Lower leg skin (tissue), 4 donors: ENCODE data around the gene SCAANT1. TPM values are rescaled to one million over a fixed set of nuclear protein-coding genes. Genes with fewer than 3 reads are reported as not detected.

Experiments used
- DNase-seq, 2 donors: peaks; one replicate each; pipeline ENCODE4 v3.0.0-alpha.2; 2019; ENCODE audit warnings: low spot score in 2 of 2
- H3K4me3 ChIP-seq: fragments of 200-600 bp; sonication (generic); 2 replicates; pipeline ENCODE4 v1.5.1; 2017; ENCODE audit warnings: mild to moderate bottlenecking, low read depth; ENCODE audit not compliant: poor library complexity, severe bottlenecking
- POLR2A ChIP-seq, 2 donors: fragments of 450-650 bp; IDR thresholded peaks; one replicate each; pipeline ENCODE4 v1.6.1; 2016 to 2017; ENCODE audit warnings: antibody characterized with exemption in 2 of 2, mild to moderate bottlenecking in 1 of 2, moderate library complexity in 1 of 2
- WGBS, 2 donors: methylation state at CpG; one replicate each; pipeline ENCODE4 v1.1.5; 2018; 5-methylcytosine and 5-hydroxymethylcytosine counted together
- intact Hi-C: fragments of 100-400 bp; cut with DNase I; formaldehyde crosslinking; loops from one replicate; pipeline ENCODE4 v1.15.0; 2023; ENCODE audit warnings: low total_unique reads
- total RNA-seq, 4 donors: library from RNA; depleted of rRNA; stranded (reverse); fragments of >200 nt; gene quantifications; one replicate each; pipeline ENCODE4 v1.1.0, GENCODE V29; 2016
- TF ChIP-seq, protein P1 (sequence below), 3 donors: fragments of 450-650 bp; IDR thresholded peaks; one replicate each; pipeline ENCODE4 v1.5.1; 2016; ENCODE audit warnings: antibody characterized with exemption in 3 of 3, mild to moderate bottlenecking in 3 of 3, moderate library complexity in 2 of 3

Gene SCAANT1
- total RNA-seq, 4 donors from 2014 or later = not detected

DNA sequence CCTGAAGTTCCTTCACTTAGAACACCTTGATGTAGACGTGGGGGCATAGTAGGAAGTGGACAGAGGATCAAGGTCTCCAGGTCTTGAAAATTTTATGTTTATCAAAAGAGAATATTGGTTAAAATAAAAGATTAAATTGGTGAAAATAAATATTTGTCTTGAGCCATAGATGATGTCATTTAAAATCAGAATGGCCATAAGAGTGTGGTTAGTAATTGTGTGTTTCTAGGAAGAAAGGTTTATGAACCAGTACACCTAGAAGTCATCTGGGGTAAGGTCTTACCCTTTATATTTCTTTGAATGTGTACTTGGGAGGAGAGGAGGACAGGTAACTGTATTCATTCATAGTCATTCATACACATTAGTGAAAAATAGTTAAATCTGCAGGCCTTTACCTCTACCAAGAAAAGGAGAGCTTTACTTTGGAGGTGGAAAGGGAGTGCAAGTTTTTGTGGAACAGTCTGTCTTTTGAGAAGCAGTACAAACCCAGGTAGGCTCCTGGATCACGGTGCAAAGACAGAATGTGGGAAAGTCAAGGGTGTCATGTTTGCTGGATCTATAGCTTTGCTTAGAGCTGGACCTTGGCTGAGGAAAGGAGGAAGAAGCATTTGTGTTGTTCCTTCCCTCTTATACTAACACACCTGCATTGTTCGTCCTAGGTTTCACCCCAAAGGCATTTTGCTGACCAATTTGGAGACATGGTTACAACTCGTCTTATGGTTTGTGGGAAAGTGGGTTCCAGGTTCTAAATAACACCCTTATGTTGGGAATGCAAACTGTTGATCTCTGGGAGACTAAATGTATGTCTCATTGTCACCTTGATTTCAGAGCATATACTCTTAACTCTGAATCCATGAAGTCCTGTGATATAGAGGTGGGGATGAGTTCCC, 6.2 kb downstream of the SCAANT1 start:
- 83 to 90% methylated on average over 4 of the region's 4 CpGs for WGBS, 2 donors
- DNase-seq = no peak
- intact Hi-C loops = no loop called here
- no peak overlapping the region for H3K4me3 ChIP-seq
- no peak for TF ChIP-seq POLR2A (IDR thresholded peaks at IDR 0.05)
- TF ChIP-seq, protein P1, sequence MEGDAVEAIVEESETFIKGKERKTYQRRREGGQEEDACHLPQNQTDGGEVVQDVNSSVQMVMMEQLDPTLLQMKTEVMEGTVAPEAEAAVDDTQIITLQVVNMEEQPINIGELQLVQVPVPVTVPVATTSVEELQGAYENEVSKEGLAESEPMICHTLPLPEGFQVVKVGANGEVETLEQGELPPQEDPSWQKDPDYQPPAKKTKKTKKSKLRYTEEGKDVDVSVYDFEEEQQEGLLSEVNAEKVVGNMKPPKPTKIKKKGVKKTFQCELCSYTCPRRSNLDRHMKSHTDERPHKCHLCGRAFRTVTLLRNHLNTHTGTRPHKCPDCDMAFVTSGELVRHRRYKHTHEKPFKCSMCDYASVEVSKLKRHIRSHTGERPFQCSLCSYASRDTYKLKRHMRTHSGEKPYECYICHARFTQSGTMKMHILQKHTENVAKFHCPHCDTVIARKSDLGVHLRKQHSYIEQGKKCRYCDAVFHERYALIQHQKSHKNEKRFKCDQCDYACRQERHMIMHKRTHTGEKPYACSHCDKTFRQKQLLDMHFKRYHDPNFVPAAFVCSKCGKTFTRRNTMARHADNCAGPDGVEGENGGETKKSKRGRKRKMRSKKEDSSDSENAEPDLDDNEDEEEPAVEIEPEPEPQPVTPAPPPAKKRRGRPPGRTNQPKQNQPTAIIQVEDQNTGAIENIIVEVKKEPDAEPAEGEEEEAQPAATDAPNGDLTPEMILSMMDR (IDR thresholded peaks at IDR 0.05) = no peak

DNA sequence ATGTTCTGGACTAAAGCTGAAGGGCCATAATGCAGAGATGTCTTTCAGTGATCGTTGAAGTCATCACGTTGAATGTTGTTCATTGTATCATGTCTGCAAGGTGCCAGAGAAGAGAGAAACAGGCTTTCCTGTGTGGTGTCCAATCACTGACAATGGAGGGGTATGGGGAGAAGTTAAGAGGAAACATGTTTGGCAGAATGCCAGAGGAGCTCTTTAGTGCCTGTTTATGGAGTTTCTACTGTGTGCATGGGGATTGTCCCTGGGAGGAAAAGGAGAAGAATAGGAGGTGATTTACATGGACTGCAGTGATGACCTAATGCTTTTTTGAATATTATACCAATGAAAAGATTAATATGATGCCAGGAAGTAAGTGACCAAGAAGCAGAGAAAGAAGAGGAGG, 11.7 kb downstream of the SCAANT1 start:
- TF ChIP-seq, protein P1 (IDR thresholded peaks at IDR 0.05) = no peak
- TF ChIP-seq POLR2A (IDR thresholded peaks at IDR 0.05) = no peak

DNA sequence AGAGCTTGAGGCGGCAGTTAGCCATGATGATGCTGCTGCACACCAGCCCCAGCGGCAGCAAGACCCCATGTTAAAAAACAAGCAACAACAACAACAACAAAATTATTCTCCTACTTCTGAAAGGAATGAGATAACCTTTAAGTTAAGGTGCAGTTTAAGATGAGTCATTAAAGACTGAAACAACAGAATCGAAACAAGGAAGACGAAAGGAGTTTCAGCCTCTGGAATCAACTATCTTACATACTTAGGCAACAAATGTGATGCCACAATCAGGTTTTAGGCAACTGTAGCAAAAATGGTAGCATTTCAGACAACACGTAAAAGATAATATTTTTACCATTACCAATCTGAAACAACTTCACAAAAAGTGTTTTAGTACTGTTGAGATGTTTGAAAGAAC, 12.2 kb downstream of the SCAANT1 start:
- no peak for TF ChIP-seq POLR2A (IDR thresholded peaks at IDR 0.05)
- TF ChIP-seq, protein P1 (IDR thresholded peaks at IDR 0.05) = no peak
- no peak for DNase-seq
- WGBS, 2 donors = 92 to 94% methylated on average over 5 of the region's 5 CpGs
- intact Hi-C loops = no loop called here
- H3K4me3 ChIP-seq = no peak overlapping the region

More for the DNA sequence above, 11.7 kb downstream of the SCAANT1 start:
- 75 to 80% methylated on average over 2 of the region's 2 CpGs for WGBS, 2 donors
- intact Hi-C loops = no loop called here
- DNase-seq = no peak
- H3K4me3 ChIP-seq = no peak overlapping the region

DNA sequence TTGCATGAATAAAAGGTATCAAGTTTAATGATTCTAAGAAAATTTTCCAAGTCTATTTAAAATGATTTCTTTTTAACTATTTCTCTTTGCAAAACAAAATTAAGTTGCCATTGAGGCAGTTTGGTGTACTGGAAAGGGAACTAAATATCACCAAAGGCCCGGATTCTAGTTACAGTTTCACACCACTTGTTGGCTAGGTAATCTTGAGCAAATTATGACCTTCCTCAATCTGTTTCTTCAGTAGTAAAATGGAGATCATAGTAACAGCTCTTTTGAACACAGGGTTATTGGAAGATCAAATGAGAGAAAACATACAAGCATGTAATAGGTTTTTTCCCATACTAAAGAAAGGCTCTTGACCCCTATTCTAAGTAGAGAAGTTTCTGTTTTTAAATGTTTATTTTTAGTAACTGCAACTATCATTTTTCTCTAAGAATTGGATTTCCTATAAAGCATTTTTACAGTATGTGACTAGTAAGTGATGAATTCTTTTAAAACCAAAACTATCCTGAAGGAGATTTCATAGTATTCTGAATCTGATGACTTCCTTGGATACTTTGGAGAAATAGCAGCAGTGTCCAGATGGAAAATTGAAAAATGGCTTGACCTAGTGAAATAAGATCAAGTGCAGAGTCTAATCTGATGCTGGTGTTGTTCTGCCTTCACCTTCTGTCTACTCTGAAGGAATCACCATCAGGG, 15.7 kb downstream of the SCAANT1 start:
- intact Hi-C loops = no loop called here
- H3K4me3 ChIP-seq = no peak overlapping the region
- WGBS, 2 donors = 83 to 85% methylated on average over 1 of the region's 1 CpG
- DNase-seq = no peak
- TF ChIP-seq, protein P1 (IDR thresholded peaks at IDR 0.05) = no peak
- TF ChIP-seq POLR2A (IDR thresholded peaks at IDR 0.05) = no peak

DNA sequence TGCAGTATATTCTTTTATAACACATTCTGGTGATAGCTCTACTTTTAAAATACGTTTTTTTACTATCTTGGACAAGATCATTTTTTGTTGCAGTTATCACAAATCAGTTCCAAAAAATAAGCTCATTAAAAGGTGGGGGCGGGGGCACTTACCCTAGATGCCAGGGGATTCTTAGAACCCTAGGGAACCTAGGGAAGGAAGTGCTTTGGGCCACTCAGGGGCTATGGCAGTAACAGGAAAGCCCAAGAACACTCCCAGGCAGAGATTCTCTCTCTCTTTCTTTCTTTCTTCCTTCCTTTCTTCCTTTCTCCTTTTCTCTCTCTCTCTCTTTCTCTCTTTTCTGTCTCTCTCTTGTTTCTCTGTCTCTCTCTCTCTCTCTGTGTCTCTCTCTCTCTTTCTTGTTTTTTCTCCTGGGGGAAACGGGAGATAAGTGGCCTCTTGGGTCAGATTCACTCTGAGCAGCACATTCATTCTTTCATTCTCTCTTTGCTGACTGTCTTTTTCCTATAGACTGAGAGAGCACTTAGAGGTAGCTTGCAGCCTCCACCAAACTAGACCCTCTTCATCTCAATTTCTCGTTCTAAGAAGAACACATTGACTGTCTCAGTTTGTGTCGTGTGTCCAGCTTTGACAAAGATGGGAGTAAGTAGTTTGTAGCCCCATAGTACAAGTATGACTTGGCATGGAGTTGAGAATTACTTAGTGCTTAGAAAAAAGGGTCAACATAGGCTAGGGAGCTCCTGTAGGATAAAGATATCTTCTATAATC, 16.6 kb downstream of the SCAANT1 start:
- H3K4me3 ChIP-seq = no peak overlapping the region
- WGBS, 2 donors = 73 to 79% methylated on average over 5 of the region's 5 CpGs
- intact Hi-C loops = no loop called here
- TF ChIP-seq POLR2A (IDR thresholded peaks at IDR 0.05) = no peak
- TF ChIP-seq, protein P1 (IDR thresholded peaks at IDR 0.05) = no peak
- no peak for DNase-seq
